Ascending aorta (tissue), 2 donors: ENCODE measurements around the gene ZC3H7A. TPM values are rescaled to one million over a fixed set of nuclear protein-coding genes. Genes with fewer than 3 reads are reported as not detected.
A peak's percentile ranks its signal among the peaks of the same experiment; 100 is the strongest.

Source experiments
- DNase-seq, 2 donors: peaks; one replicate each; pipeline ENCODE4 v3.0.0-alpha.2; 2019; ENCODE audit warnings: low spot score in 2 of 2
- H3K27ac ChIP-seq, 2 donors: fragments of 200-600 bp; sonication (generic); one replicate each; pipeline ENCODE4 v1.5.1; 2016 to 2017; ENCODE audit warnings: mild to moderate bottlenecking in 1 of 2
- H3K27me3 ChIP-seq: fragments of 200-600 bp; sonication (generic); one replicate; pipeline ENCODE4 v1.5.1; 2017
- H3K36me3 ChIP-seq, 2 donors: fragments of 200-600 bp; sonication (generic); one replicate each; pipeline ENCODE4 v1.5.1; 2016
- H3K4me1 ChIP-seq, 2 donors: fragments of 200-600 bp; sonication (generic); one replicate each; pipeline ENCODE4 v1.5.1; 2016 to 2017; ENCODE audit warnings: mild to moderate bottlenecking in 1 of 2
- H3K4me3 ChIP-seq, 2 donors: fragments of 200-600 bp; sonication (generic); one replicate each; pipeline ENCODE4 v1.5.1; 2016 to 2017; ENCODE audit warnings: mild to moderate bottlenecking in 1 of 2
- H3K9me3 ChIP-seq, 2 donors: fragments of 200-600 bp; sonication (generic); one replicate each; pipeline ENCODE4 v1.5.1; 2016
- CTCF ChIP-seq, 3 experiments: fragments of 200-600 bp in 2 of 3; fragments of 450-650 bp in 1 of 3; sonication (generic) in 2 of 3; IDR thresholded peaks; one replicate each; pipeline ENCODE4 v1.5.1; 2016 to 2019; ENCODE audit warnings: antibody characterized with exemption in 3 of 3, mild to moderate bottlenecking in 1 of 3, moderate library complexity in 1 of 3
- intact Hi-C: fragments of 100-400 bp; cut with DNase I; formaldehyde crosslinking; loops from one replicate; pipeline ENCODE4 v1.15.1; 2023
- total RNA-seq: library from RNA; depleted of rRNA; stranded (reverse); fragments of >200 nt; gene quantifications from one replicate; pipeline ENCODE4 v1.1.0, GENCODE V29; 2016

Gene ZC3H7A
- total RNA-seq, 1 donor from 2014 or later, result 56.9 TPM

GRCh38 chr16:11742093-11742535 lies 54.9 kb downstream of the ZC3H7A start:
- intact Hi-C loops, result loop anchor here (1.0 to 10.0 kb wide), 5 partner anchors 54 to 797 kb away; partner anchors contain the start of genes CLEC16A, DEXI and RSL1D1
- Histone ChIP-seq H3K27ac (peak overlapping the region; percentile 93 to 98), H3K4me3 (peak overlapping the region; percentile 74 to 80), H3K4me1 (peaks cover 0 to 13% of the 10 kb centered on the region in 2 donors), H3K9me3 (no peaks in the 10 kb centered on the region), H3K27me3 (no peaks in the 10 kb centered on the region), H3K36me3 (peaks cover 0 to under 1% of the 10 kb centered on the region in 2 donors)
- TF ChIP-seq CTCF (IDR thresholded peaks at IDR 0.05), result no peak
- peak in 1 of 2 donors; percentile 72 for DNase-seq

- DNase-seq, result no peak
- intact Hi-C loops, result loop anchor here (5.0 to 10.0 kb wide), 3 partner anchors 112 to 796 kb away; partner anchors contain the start of genes CLEC16A, DEXI and RSL1D1
- Histone ChIP-seq H3K27ac (peak overlapping the region in 1 of 2 donors; percentile 93), H3K4me3 (peak overlapping the region; percentile 74 to 80), H3K4me1 (peaks cover 0 to 13% of the 10 kb centered on the region in 2 donors), H3K36me3 (peaks cover 8 to 15% of the 10 kb centered on the region in 2 donors), H3K9me3 (no peaks in the 10 kb centered on the region), H3K27me3 (no peaks in the 10 kb centered on the region)
- TF ChIP-seq CTCF (IDR thresholded peaks at IDR 0.05), result no peak
Observed at GRCh38 chr16:11740567-11740966, 56.5 kb downstream of the ZC3H7A start.

GRCh38 chr16:11738742-11739544 lies 58.1 kb downstream of the ZC3H7A start:
- no peaks in the 10 kb centered on the region for H3K27me3 ChIP-seq

GRCh38 chr16:11737713-11738112 lies 59.3 kb downstream of the ZC3H7A start:
- no peak overlapping the region for H3K4me3 ChIP-seq
- no peak for TF ChIP-seq CTCF (IDR thresholded peaks at IDR 0.05)
- no peaks in the 10 kb centered on the region for H3K27me3 ChIP-seq
- H3K9me3 ChIP-seq, result no peaks in the 10 kb centered on the region
- H3K27ac ChIP-seq, result no peak overlapping the region
- peaks cover 22 to 24% of the 10 kb centered on the region in 2 donors for H3K36me3 ChIP-seq
- peaks cover 0 to 9% of the 10 kb centered on the region in 2 donors for H3K4me1 ChIP-seq
- intact Hi-C loops, result no loop called here
- no peak for DNase-seq

More at GRCh38 chr16:11738742-11739544, 58.1 kb downstream of the ZC3H7A start:
- peaks cover 12 to 17% of the 10 kb centered on the region in 2 donors for H3K36me3 ChIP-seq
- no peak for DNase-seq
- no peaks in the 10 kb centered on the region for H3K9me3 ChIP-seq
- no peak overlapping the region for H3K27ac ChIP-seq
- no peak overlapping the region for H3K4me3 ChIP-seq
- intact Hi-C loops, result no loop called here
- TF ChIP-seq CTCF (IDR thresholded peaks at IDR 0.05), result no peak
- H3K4me1 ChIP-seq, result peaks cover 0 to 13% of the 10 kb centered on the region in 2 donors

GRCh38 chr16:11736903-11737302 lies 60.2 kb downstream of the ZC3H7A start:
- peaks cover 31 to 32% of the 10 kb centered on the region in 2 donors for H3K36me3 ChIP-seq
- intact Hi-C loops, result no loop called here
- TF ChIP-seq CTCF (IDR thresholded peaks at IDR 0.05), result no peak
- DNase-seq, result no peak
- H3K27me3 ChIP-seq, result no peaks in the 10 kb centered on the region
- no peaks in the 10 kb centered on the region for H3K9me3 ChIP-seq
- H3K27ac ChIP-seq, result no peak overlapping the region
- peaks cover 0 to 9% of the 10 kb centered on the region in 2 donors for H3K4me1 ChIP-seq
- H3K4me3 ChIP-seq, result no peak overlapping the region
